Right cardiac atrium (tissue), 5 donors: ENCODE results near the gene USP14. TPM values are rescaled to one million over a fixed set of nuclear protein-coding genes. Genes with fewer than 3 reads are reported as not detected.

ENCODE experiments used
- ATAC-seq, 2 donors: fragments of 200-7000 bp; cut with Tn5 transposase; one replicate each; pipeline versions ENCODE4 v1.8.0 to v1.9.1; 2020; ENCODE audit warnings: moderate library complexity in 2 of 2, mild to moderate bottlenecking in 1 of 2
- DNase-seq, 3 donors: peaks; one replicate each; pipeline ENCODE4 v3.0.0-alpha.2; 2020
- H3K27ac ChIP-seq: one replicate; pipeline ENCODE4 v1.5.1; 2013; ENCODE audit warnings: mild to moderate bottlenecking, low read length, control low read depth, moderate library complexity
- H3K27me3 ChIP-seq: one replicate; pipeline ENCODE4 v1.6.1; 2013; ENCODE audit not compliant: control insufficient read depth, insufficient read depth
- H3K4me1 ChIP-seq: one replicate; pipeline ENCODE4 v1.6.1; 2013; ENCODE audit warnings: low read length; ENCODE audit not compliant: control insufficient read depth, insufficient read depth
- H3K4me3 ChIP-seq: one replicate; pipeline ENCODE4 v1.5.1; 2013; ENCODE audit warnings: low read length, control low read depth
- H3K9me3 ChIP-seq: one replicate; pipeline ENCODE4 v1.6.1; 2013; ENCODE audit warnings: low read length; ENCODE audit not compliant: control insufficient read depth
- WGBS: extraction: QIAGEN DNeasy Blood & Tissue Kit; methylation state at CpG from one replicate; pipeline ENCODE4 v1.1.7; 2013; 5-methylcytosine and 5-hydroxymethylcytosine counted together
- intact Hi-C, 4 donors: fragments of 100-400 bp; cut with DNase I; formaldehyde crosslinking; loops; one replicate each; pipeline versions ENCODE4 v1.11.0 to v1.14.0; 2022 to 2023
- polyA plus RNA-seq: library from polyadenylated mRNA; stranded (reverse); fragments of 200-250 nt; gene quantifications from one replicate; pipeline ENCODE4 v1.2.3, GENCODE V29; 2013
- total RNA-seq, 4 donors: library from RNA; stranded (reverse); fragmentation: NEBNext Ultra II Directional; extraction: Animal tissue kit (Norgen Biotek cat#: 25700); gene quantifications; one replicate each; pipeline ENCODE4 v1.2.1, GENCODE V29; 2021
- donor health status: healthy with polysubstance abuse.
- donor health status: DM: no; HTN: yes; CAD: no.
- donor health status: DM: no; HTN: no; CAD: no.
- donor health status: DM: no; HTN: yes; CAD: no; lungs with severe emphysema.
- donor health status: DM: yes; HTN: yes; CAD: no.

Gene USP14
- total and polyA plus RNA-seq, 5 donors: 27.0 to 48.8 (median 42.2) TPM

DNA sequence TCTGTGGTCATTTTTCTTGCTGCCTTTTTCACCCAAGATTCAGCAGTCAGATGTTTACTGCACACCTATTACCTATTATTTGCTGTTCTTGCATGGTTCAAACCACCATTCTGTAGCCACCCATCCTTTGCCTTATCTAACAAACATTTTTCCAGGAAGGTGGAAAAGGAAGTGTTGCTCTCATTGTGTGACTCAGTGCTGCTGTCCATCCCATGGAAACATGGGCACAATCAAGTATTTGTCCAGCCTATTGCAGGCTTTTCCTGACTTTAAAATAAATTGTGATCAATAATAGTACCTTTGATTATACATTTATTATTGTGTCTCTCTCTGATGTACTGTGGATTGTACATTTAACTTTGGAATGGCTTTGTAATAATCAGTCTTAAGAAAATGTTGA is 53.2 kb downstream of the USP14 start:
- H3K27ac ChIP-seq: no peak overlapping the region
- no peaks in the 10 kb centered on the region for H3K4me1 ChIP-seq
- H3K27me3 ChIP-seq: no peaks in the 10 kb centered on the region
- no peak overlapping the region for H3K4me3 ChIP-seq
- ATAC-seq: no peak
- H3K9me3 ChIP-seq: no peaks in the 10 kb centered on the region
- DNase-seq: no peak
- intact Hi-C loops: no loop called here

DNA sequence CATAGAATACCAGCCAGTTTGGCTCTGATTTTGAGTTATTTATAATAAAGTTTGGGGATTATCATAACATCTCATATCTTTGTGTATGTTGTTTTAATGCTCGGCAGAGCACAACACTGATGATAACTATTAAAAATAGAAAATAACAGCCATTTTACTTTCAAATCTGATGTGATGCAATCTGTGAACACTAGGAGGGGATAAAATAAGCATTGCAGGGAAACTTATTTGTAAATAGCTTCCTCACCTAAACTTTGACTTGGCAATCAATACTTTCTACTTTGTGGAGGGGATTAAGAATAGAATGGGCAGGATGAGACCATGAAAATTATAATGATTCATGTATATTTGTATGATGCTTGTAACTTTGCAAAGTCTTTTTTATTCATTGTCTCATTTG is 54.4 kb downstream of the USP14 start:
- H3K27ac ChIP-seq: no peak overlapping the region
- no peaks in the 10 kb centered on the region for H3K4me1 ChIP-seq
- no peaks in the 10 kb centered on the region for H3K9me3 ChIP-seq
- intact Hi-C loops: no loop called here
- WGBS: 59% methylated on average over 1 of the region's 1 CpG
- no peaks in the 10 kb centered on the region for H3K27me3 ChIP-seq
- no peak for DNase-seq
- no peak overlapping the region for H3K4me3 ChIP-seq
- no peak for ATAC-seq

DNA sequence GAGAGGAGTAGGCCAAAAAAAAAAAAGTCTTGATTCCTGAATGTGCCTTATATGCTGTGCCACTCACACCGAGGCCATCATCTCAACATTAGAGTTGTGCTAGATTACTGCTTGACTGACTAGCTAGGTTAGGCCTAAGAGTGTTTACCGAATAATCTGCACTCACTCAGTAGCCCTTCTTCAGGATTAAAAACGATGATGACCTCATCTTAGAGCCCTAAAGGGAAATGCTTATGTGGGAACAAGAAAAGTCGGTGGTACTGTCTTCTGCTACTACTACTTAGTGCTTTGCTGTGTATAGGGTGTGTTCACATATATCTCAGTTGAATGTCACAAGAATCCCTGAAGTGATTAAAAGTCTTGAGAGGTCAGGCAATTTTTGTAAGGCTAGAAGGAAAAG is 55.1 kb downstream of the USP14 start:
- DNase-seq: no peak
- intact Hi-C loops: no loop called here
- no peaks in the 10 kb centered on the region for H3K27me3 ChIP-seq
- WGBS: 78% methylated on average over 4 of the region's 4 CpGs
- H3K9me3 ChIP-seq: no peaks in the 10 kb centered on the region
- no peak overlapping the region for H3K4me3 ChIP-seq
- ATAC-seq: no peak
- no peak overlapping the region for H3K27ac ChIP-seq
- no peaks in the 10 kb centered on the region for H3K4me1 ChIP-seq

DNA sequence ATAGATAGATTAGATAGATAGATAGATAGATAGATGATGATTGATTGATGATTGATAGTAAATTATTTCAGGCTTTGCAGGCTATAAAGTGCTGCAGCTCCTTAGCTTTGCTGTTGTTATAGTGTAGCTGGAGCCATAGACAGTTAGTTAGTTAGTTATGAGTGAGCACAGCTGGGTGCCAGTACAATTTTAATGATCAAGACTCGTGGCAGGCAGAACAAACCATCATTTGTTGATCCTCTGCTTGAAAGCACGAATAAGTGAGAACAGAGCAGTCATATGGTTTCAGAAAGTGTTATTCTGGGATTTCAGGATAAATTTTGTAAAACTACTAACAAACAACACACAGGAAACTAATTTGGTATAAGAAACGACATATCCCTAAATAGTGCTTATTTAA is 55.6 kb downstream of the USP14 start:
- ATAC-seq (no peak), DNase-seq (no peak)
- 75% methylated on average over 3 of the region's 3 CpGs for WGBS
- Histone ChIP-seq H3K27ac (no peak overlapping the region), H3K4me3 (no peak overlapping the region), H3K4me1 (no peaks in the 10 kb centered on the region), H3K27me3 (no peaks in the 10 kb centered on the region), H3K9me3 (no peaks in the 10 kb centered on the region)
- intact Hi-C loops: no loop called here

DNA sequence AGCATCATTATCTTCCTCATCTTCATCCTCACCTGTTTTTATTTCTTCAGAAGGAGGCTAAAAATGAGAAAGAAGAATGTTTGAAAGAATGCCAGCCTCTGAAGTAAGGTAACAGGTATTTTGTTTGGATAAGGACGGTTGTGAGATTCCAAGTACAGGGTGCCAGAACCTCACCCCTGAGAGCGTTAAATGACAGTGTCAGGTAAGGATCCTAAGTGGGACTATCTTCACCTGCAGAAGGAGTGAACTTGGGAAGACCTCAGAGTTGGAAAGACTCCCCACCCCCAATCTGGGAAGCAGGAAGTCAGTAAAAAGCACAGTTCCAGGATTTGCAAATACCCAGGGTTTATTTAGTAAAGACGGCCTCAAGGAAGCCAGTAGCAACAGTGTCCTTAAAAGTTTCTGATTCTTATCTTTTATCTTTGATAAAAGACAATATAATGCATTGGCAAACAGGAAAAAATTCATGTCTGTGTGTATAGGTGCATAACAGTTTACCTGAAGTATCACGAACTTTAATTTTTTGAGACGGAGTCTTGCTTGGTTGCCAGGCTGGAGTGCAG is 57.2 kb downstream of the USP14 start:
- H3K27ac ChIP-seq: no peak overlapping the region
- no peak for ATAC-seq
- no peaks in the 10 kb centered on the region for H3K27me3 ChIP-seq
- H3K9me3 ChIP-seq: no peaks in the 10 kb centered on the region
- intact Hi-C loops: no loop called here
- H3K4me1 ChIP-seq: no peaks in the 10 kb centered on the region
- WGBS: 86% methylated on average over 5 of the region's 5 CpGs
- H3K4me3 ChIP-seq: no peak overlapping the region
- no peak for DNase-seq

DNA sequence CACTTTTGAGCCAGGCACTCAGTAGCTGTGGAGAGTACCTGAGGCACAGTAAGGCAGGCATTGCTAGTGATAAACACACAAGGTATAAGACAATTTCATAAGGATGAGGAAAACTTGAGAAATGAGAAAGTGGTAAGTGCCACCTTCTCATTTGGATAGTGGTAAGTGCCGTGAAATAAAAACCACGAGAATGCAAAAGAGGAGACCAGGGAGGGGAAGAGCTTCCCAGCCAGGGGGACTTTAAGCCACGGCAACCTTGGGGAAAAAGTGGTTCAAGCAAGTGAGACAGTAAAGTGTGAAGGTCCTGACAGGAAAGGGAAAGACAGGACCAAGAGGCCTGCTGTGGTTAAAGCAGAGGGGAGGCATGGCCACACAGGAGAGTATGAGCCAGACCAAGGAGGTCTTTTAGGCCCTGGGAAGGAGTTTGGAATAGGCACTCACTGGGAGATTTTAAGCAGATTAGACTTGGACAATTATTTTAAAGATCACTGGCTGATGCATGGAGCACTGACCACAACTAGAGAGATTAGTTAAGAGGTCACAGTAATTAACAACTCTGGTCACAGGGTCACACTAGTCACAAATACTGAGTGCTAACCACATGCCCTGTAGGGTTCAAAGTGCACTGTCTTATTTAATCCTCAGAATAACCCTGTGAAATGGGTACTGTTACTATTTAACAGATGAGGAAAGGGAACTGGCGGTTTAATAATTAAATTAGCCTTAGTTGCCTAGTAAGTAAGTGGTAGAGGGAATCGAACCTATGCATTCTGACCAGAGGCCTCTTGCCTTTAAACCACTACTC is 59.4 kb downstream of the USP14 start:
- no peaks in the 10 kb centered on the region for H3K27me3 ChIP-seq
- no peaks in the 10 kb centered on the region for H3K9me3 ChIP-seq
- no peak for ATAC-seq
- H3K4me1 ChIP-seq: no peaks in the 10 kb centered on the region
- DNase-seq: no peak
- no peak overlapping the region for H3K4me3 ChIP-seq
- H3K27ac ChIP-seq: no peak overlapping the region
- WGBS: 92% methylated on average over 5 of the region's 5 CpGs
- intact Hi-C loops: no loop called here

DNA sequence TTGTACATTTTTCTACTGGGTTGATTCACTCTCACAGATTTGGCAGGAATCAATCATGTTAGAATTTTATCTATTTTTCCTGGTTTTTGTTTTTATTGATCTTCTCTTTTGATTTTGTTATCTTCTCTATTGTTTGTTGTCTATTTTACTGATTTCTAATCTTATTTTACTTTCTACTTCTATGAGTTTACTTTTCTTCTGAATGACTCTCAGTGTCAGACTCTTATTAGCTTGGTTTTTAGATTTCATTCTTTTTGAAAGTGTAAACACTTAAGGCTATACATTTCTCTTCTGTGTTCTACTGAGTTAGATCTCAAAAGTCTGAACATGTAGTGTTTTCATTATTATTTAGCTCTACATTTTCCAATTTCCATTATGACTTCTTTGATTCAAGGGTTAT is 62.4 kb downstream of the USP14 start:
- Histone ChIP-seq H3K27ac (no peak overlapping the region), H3K4me1 (no peaks in the 10 kb centered on the region), H3K9me3 (no peaks in the 10 kb centered on the region), H3K27me3 (no peaks in the 10 kb centered on the region), H3K4me3 (no peak overlapping the region)
- DNase-seq (no peak), ATAC-seq (no peak)
- intact Hi-C loops: no loop called here

DNA sequence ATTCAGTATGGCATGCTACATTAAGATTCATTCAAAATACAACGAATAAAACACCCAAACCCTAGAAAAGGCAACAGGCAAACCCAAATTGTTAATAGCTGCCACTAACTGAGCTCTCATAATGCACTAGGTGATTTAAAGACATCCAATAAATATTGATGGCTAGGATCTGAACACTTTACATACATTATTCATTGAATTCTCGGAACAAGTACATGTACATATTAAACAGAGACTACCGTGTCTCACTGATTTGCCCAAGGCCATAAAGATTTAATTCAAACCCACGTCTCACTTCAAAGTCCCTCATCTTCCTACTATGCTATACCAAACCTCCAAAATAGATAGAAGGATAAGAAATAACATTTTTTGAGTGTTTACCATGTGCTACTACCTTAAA is 67.4 kb downstream of the USP14 start:
- intact Hi-C loops: no loop called here
- H3K27ac ChIP-seq: no peak overlapping the region
- ATAC-seq (no peak), DNase-seq (no peak)
- no peaks in the 10 kb centered on the region for H3K4me1 ChIP-seq
- H3K9me3 ChIP-seq: no peaks in the 10 kb centered on the region
- H3K4me3 ChIP-seq: no peak overlapping the region
- H3K27me3 ChIP-seq: no peaks in the 10 kb centered on the region
- WGBS: 96% methylated on average over 4 of the region's 4 CpGs

DNA sequence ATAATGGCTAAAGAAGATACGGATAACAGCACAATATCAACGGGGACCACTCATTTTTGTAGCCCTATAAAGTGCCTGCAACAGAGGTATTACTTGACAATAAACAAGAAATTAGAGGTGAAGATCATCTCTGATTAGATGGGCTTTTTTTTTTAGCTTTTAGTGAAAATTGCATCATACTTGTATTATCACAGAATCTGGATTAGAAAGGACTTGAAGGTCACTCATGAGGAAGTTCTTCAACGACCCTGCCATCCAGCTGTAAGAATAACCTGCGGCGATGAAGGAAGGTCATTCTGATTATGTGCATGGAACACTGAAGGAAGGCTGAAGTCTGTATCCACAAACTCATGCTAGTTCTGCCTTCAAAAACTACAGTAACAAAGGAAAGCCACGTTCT is 69.0 kb downstream of the USP14 start:
- Histone ChIP-seq H3K27me3 (no peaks in the 10 kb centered on the region), H3K4me3 (no peak overlapping the region), H3K9me3 (no peaks in the 10 kb centered on the region), H3K4me1 (no peaks in the 10 kb centered on the region), H3K27ac (no peak overlapping the region)
- ATAC-seq: no peak
- no peak for DNase-seq
- intact Hi-C loops: no loop called here
- WGBS: 89% methylated on average over 6 of the region's 6 CpGs

DNA sequence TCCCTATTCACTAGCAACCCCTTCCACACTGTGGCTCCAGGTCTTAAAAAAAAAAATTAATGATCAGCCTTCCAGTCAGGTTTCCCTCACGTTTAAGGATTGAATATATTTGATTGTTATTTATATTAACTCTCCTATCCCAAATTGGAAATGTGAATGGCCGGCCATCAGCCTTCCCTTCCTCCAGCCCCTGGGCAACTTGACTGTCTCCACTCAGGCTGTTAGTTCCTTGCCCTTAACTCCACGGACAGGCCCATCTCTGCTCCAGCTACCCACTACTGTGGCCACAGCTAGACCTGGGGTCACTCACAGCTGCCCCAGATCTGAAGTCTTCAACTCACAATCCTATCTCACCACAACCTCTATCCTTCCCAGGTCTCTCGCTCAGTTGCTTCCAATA is 69.5 kb downstream of the USP14 start:
- intact Hi-C loops: no loop called here
- 93% methylated on average over 4 of the region's 4 CpGs for WGBS
- no peak for ATAC-seq

DNA sequence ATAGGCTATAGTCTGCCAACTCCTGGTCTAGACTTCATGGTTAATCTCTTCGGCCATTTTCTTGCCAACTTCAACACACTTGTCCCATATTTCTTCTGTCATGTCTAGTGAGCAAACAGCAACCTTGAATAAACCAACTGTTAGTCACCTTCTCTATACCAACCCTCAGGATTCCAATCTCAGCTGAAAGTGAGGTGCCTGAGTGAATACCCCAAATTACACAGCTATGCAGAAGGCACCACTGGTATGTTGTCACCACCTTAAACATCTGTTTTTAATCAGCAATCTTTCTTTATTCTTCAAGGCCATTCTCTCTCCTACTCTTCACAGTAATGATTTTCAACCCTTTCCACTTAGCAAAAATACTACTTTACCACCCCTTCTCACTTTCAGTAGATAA is 70.2 kb downstream of the USP14 start:
- intact Hi-C loops: no loop called here
- Histone ChIP-seq H3K4me1 (no peaks in the 10 kb centered on the region), H3K9me3 (no peaks in the 10 kb centered on the region), H3K4me3 (no peak overlapping the region), H3K27ac (no peak overlapping the region), H3K27me3 (no peaks in the 10 kb centered on the region)
- DNase-seq (no peak), ATAC-seq (no peak)
- WGBS: 97% methylated on average over 1 of the region's 1 CpG

More for the DNA sequence above, 69.5 kb downstream of the USP14 start:
- Histone ChIP-seq H3K4me3 (no peak overlapping the region), H3K27ac (no peak overlapping the region), H3K4me1 (no peaks in the 10 kb centered on the region), H3K27me3 (no peaks in the 10 kb centered on the region), H3K9me3 (no peaks in the 10 kb centered on the region)
- DNase-seq: no peak

DNA sequence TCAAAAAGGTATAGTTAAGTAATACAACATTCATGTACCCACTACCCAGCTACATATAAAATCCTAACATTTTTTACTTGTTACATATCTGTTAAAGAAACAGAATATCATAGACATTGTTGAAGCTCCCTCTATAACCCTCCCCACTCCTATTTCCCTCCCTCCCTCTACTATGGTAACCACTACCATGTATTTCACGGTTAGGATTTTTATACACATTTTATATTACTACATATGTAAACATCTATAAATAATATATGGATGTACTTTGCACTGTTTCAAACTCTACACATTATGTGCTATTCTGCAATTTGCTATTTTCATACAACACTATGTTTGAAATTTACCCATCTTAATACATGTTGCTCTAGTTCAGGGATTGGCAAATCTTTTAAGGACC is 73.2 kb downstream of the USP14 start:
- WGBS: 96% methylated on average over 1 of the region's 1 CpG
- no peaks in the 10 kb centered on the region for H3K4me1 ChIP-seq
- H3K27ac ChIP-seq: no peak overlapping the region
- no peak for ATAC-seq
- no peak overlapping the region for H3K4me3 ChIP-seq
- no peaks in the 10 kb centered on the region for H3K27me3 ChIP-seq
- intact Hi-C loops: no loop called here
- no peaks in the 10 kb centered on the region for H3K9me3 ChIP-seq
- DNase-seq: no peak
